HG03066 (cell line): ENCODE measurements around the gene NTM.
"Not testable (repeated sequence)": the region's sequence is repeated elsewhere in the genome, so short reads cannot be mapped to it uniquely, and the experiment has no call there.

Source experiments
- ATAC-seq: cut with Tn5 transposase; IDR thresholded peaks from one replicate; pipeline ENCODE4 v1.9.1; 2021; ENCODE audit warnings: low read depth; ENCODE audit not compliant: unreplicated experiment

Gene NTM

DNA sequence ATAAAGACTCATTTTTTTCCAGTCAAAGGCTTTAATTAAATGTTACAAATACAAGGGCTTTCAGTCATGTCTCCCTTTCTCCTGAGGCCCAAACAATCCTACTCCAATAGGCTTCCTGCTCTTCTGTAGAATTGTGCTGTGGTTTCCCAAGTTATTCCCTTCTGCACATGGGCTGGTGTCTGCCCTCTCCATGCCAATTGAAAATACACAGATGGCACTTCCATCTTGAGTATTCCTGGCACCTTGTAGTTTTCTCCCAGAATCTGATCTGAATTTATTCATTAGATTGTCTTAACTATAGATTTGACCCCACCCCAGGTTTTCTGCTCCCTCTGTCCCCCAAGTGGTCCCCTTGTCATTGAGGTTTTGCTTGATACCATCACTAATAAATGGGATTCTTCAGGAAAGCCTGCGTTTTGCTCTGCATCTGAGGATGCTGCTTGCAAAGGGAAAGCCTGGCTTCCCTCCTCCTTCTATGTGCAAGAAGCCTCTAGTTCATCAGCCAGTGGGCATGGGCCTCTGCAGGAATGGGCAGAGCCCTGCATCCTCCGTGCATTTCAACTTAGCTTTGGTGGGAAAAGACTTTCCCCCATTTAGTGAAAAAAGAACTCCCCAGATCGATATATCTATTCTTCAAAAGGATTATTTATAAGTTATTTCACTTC, 926.7 kb downstream of the NTM start:
- ATAC-seq: no peak

- no peak for ATAC-seq
Observed at GRCh38 chr11:132298357-132298756, 927.9 kb downstream of the NTM start.

- ATAC-seq: no peak
Observed at GRCh38 chr11:132300283-132300682, 929.9 kb downstream of the NTM start.

DNA sequence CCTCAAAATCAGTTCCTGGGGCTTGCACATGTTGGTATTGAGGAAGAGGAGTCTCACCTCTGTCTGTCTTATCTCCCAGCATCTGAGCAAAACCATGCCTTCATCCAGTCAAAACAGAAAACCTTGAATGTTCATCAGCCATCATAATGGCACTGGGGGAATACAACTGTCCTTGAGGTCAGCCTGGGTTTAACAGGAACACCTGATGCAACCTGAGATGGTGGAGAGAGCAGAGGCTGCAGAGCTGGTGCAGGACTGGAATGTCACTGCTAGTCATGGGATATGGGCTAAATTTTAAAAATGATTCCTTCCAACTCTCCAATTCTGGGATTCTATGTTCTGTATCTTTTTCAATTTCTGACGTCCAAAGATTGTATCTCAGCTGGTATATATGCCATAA, 931.0 kb downstream of the NTM start:
- ATAC-seq: no peak

GRCh38 chr11:132301900-132302299, 931.5 kb downstream of the NTM start:
- ATAC-seq: no peak

DNA sequence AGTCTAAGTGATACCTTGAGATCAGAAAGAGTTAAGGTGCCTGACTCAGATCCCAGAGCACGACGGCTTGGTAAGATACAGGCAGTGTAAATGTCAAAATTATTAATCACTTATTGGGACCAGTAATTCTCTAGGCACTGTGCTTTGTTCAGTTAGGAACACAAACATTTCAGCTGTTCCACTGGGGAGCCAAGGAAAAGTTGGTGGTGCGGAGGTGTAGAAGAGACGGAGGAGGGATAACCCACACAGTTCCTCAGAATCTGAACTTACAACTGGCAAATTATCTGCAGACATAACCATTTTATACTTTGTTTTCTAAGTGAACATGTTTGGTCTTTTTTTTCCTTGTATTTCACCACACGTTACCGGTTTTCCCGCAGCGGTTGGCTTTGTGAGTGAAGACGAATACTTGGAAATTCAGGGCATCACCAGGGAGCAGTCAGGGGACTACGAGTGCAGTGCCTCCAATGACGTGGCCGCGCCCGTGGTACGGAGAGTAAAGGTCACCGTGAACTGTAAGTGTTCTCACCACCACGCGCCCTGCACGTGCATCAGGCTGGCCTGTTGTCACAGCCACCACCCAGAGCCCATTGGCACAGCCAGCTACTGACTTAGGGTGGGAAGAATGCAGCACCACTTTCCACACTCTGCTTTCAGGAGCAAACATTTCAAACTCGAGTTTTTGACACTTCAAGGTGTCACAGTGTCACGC, 937.0 kb downstream of the NTM start:
- ATAC-seq: no peak

DNA sequence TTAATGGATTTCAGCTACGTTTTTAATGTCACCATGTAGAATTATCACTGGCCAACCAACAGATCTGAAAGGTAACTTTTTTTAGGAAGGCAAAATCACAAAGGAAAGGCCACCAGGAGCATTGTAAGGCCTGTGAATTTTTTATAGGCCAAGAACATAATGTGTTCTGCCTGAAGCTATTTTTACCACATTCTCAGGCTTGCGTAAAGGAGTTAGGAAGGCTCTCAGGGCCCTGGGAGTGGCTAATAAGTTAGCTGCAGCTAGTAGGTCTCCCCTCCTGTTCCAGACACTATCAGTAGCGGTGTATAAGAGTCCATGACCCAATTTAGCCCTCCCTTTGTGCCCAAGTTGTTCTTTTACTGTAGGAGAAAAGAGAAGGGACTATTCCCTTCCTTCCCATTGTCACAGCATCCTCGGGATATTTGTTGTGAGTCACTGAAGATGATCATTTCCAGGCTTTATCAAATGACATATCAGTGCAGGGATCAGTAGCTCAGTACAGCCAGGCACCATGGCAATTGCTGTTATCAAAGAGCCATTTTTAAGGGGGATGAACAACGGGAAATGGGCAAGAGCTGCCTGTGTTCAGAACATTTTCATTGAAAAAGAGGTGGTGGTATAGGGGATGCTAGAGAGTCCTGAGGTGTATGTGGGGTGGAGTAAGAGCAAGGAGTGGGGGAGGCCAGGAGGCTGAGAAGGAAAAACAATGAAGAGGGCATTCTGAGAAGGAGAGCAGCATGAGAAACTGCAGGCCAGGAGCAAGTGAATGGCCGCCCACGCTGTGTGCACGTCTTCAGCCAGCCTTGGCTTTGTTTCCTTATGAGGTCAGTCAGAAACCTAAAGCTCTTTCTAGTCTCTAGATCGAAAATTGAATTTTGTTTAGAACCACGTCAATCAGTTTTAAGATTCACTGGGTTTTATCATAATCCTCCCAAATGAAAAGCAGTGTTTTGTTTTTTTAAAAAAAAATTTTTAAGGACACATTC, 940.3 kb downstream of the NTM start:
- no peak for ATAC-seq

GRCh38 chr11:132311703-132312102, 941.3 kb downstream of the NTM start:
- ATAC-seq: no peak

GRCh38 chr11:132312161-132312560, 941.7 kb downstream of the NTM start:
- ATAC-seq: no peak

- no peak for ATAC-seq
Observed at GRCh38 chr11:132312701-132313111, 942.3 kb downstream of the NTM start.

- no peak for ATAC-seq
Observed at GRCh38 chr11:132314911-132315455, 944.6 kb downstream of the NTM start.

- ATAC-seq: no peak
Observed at GRCh38 chr11:132315696-132316095, 945.3 kb downstream of the NTM start.

- ATAC-seq: no peak
Observed at GRCh38 chr11:132318421-132319157, 948.2 kb downstream of the NTM start.

DNA sequence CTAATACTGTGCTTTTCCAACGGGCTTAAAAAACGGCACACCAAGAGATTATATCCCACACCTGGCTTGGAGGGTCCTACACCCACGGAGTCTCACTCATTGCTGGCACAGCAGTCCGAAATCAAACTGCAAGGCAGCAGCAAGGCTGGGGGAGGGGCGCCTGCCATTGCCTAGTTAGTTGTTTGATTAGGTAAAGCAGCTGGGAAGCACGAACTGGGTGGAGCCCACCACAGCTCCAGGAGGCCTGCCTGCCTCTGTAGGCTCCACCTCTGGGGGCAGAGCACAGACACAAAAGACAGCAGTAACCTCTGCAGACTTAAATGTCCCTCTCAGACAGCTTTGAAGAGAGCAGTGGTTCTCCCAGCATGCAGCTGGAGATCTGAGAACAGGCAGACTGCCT, 949.0 kb downstream of the NTM start:
- not testable (repeated sequence) for ATAC-seq

DNA sequence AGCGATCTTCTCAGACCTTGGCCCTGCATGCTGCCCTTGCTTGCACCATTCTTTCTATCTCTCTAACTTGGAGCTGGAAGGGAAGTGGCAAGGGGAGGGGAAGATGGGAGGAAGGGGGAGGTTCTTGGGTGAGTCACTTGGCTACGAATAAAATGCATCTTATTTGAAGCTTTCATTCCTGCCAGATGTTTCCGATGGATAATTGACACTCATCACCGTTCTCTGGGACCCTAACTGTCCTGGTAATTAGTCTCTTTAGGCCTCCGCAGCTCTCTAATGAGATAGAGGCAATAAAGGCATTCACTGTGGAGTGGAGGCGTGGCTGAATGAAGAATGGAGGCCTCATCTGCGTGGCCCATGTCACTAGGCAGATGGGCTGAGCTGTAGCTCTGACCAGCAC, 960.1 kb downstream of the NTM start:
- no peak for ATAC-seq

GRCh38 chr11:132332521-132332920, 962.1 kb downstream of the NTM start:
- no peak for ATAC-seq

- no peak for ATAC-seq
Observed at GRCh38 chr11:132334769-132335280, 964.4 kb downstream of the NTM start.

- no peak for ATAC-seq
Observed at GRCh38 chr11:132335311-132335710, 964.9 kb downstream of the NTM start.

DNA sequence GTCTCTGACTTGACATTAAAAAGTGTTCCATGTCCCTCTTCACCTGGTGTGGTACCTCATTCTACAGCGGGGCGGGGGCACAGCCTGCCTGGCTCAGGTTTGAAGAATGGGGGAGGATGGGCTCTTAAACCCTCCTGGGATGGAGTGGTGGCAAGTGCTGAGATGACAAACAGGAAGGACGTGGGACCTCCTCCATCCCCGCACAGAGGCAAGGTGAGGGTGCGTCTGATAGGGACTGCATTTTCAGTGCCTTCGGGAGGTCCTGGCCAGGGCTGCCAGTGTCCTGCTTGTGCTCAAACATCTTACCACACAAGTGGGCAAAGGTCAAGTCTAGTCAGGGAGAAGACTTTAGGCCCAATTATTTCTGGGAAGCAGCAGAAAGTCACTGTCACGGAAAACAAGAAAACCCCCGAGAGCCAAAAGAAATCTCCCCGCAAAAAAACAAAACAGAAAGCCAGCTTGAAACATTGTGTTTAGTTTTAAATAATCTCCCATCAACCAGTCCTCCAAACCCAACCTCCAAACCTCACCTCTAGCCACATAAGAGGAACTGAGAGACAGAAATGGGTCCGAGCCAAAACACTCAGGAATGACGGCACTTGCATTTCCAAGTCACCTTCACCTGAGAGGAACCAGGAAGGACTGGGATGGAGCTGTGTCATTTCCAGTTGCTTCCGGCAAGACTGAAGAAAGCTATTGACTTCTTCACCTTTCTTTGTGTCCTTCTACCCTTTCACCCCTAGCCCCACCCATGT, 966.5 kb downstream of the NTM start:
- no peak for ATAC-seq
